Sigmoid colon (tissue), 7 donors: ENCODE data around the gene RBBP9. TPM values are rescaled to one million over a fixed set of nuclear protein-coding genes. Genes with fewer than 3 reads are reported as not detected.
A peak's percentile ranks its signal among the peaks of the same experiment; 100 is the strongest.

ENCODE experiments used
- DNase-seq: peaks from one replicate; pipeline ENCODE4 v3.0.0-alpha.2; 2019
- H3K27ac ChIP-seq, 4 donors: fragments of 200-600 bp; sonication (generic); one replicate each; pipeline ENCODE4 v1.5.1; 2016 to 2019; ENCODE audit warnings: mild to moderate bottlenecking in 1 of 4
- H3K27me3 ChIP-seq, 3 donors: fragments of 200-600 bp; sonication (generic); one replicate each; pipeline ENCODE4 v1.5.1; 2019; ENCODE audit warnings: mild to moderate bottlenecking in 1 of 3
- H3K36me3 ChIP-seq, 4 donors: fragments of 200-600 bp; sonication (generic); one replicate each; pipeline ENCODE4 v1.5.1; 2016 to 2019
- H3K4me1 ChIP-seq, 4 donors: fragments of 200-600 bp; sonication (generic); one replicate each; pipeline ENCODE4 v1.5.1; 2017 to 2019
- H3K4me3 ChIP-seq, 4 donors: fragments of 200-600 bp; sonication (generic); one replicate each; pipeline ENCODE4 v1.5.1; 2017 to 2019; ENCODE audit warnings: mild to moderate bottlenecking in 2 of 4, moderate library complexity in 1 of 4
- H3K9me3 ChIP-seq, 4 donors: fragments of 200-600 bp in 3 of 4; sonication (generic) in 3 of 4; one replicate each; pipeline versions ENCODE4 v1.5.1 to v1.6.1; 2013 to 2019
- CTCF ChIP-seq, 4 experiments: fragments of 450-650 bp in 3 of 4; fragments of 200-600 bp in 1 of 4; IDR thresholded peaks; one replicate each; pipeline ENCODE4 v1.5.1; 2016 to 2019; ENCODE audit warnings: antibody characterized with exemption in 4 of 4, mild to moderate bottlenecking in 3 of 4, moderate library complexity in 2 of 4
- EP300 ChIP-seq, 4 donors: sonication (generic); formaldehyde crosslinking; IDR thresholded peaks; one replicate each; pipeline ENCODE4 v1.6.1; 2017; ENCODE audit warnings: antibody characterized with exemption in 4 of 4
- POLR2A ChIP-seq, 2 donors: fragments of 450-650 bp; IDR thresholded peaks; one replicate each; pipeline ENCODE4 v1.6.1; 2016; ENCODE audit warnings: antibody characterized with exemption in 2 of 2, mild to moderate bottlenecking in 2 of 2, moderate library complexity in 2 of 2
- POLR2AphosphoS5 ChIP-seq, 4 donors: sonication (generic); formaldehyde crosslinking; IDR thresholded peaks; one replicate each; pipeline ENCODE4 v1.6.1; 2017; ENCODE audit warnings: antibody characterized with exemption in 4 of 4
- WGBS, 2 donors: extraction: QIAGEN DNeasy Blood & Tissue Kit; methylation state at CpG; one replicate each; pipeline ENCODE4 v1.1.7; 2013; 5-methylcytosine and 5-hydroxymethylcytosine counted together
- intact Hi-C: fragments of 100-400 bp; cut with DNase I; formaldehyde crosslinking; loops from one replicate; pipeline ENCODE4 v1.15.1; 2023
- polyA plus RNA-seq, 3 donors: library from polyadenylated mRNA; stranded (reverse); fragments of 200-250 nt; gene quantifications; one replicate each; pipeline ENCODE4 v1.2.3, GENCODE V29; 2013
- total RNA-seq, 4 donors: library from RNA; depleted of rRNA; stranded (reverse); fragments of >200 nt; gene quantifications; one replicate each; pipeline ENCODE4 v1.1.0, GENCODE V29; 2016
- donor health status: healthy with polysubstance abuse.
- donor health status: Bipolar disorder and iron deficiency.
- donor health status: healthy.

The RBBP9 gene
- total and polyA plus RNA-seq, 7 donors: 5.4 to 23.5 (median 11.1) TPM

- Histone ChIP-seq H3K9me3 (no peaks in the 10 kb centered on the region), H3K4me3 (peak overlapping the region in 1 of 4 donors; percentile 70), H3K36me3 (peaks cover 0 to 11% (median 5%) of the 10 kb centered on the region in 4 donors), H3K4me1 (peaks cover 0 to 15% (median 14%) of the 10 kb centered on the region in 4 donors), H3K27ac (peak overlapping the region; percentile 66 to 77 (median 74)), H3K27me3 (no peaks in the 10 kb centered on the region)
- 94 to 95% methylated on average over 3 of the region's 3 CpGs for WGBS, 2 donors
- no peak for DNase-seq
- intact Hi-C loops: no loop called here
- TF ChIP-seq CTCF (IDR thresholded peaks at IDR 0.05) (no peak), POLR2A (IDR thresholded peaks at IDR 0.05) (no peak), POLR2AphosphoS5 (IDR thresholded peaks at IDR 0.05) (no peak), EP300 (IDR thresholded peaks at IDR 0.05) (no peak)
Observed at GRCh38 chr20:18497603-18498002, 578 bp upstream of the RBBP9 start.

GRCh38 chr20:18496042-18496441 lies 983 bp downstream of the RBBP9 start:
- TF ChIP-seq POLR2A (IDR thresholded peaks at IDR 0.05) (no peak), EP300 (IDR thresholded peaks at IDR 0.05) (no peak), POLR2AphosphoS5 (IDR thresholded peaks at IDR 0.05) (no peak), CTCF (IDR thresholded peaks at IDR 0.05) (no peak)
- Histone ChIP-seq H3K36me3 (peaks cover 0 to 22% (median 5%) of the 10 kb centered on the region in 4 donors), H3K4me3 (peak overlapping the region in 2 of 4 donors; percentile 70 to 72), H3K27ac (peak overlapping the region in 1 of 4 donors; percentile 73), H3K27me3 (no peaks in the 10 kb centered on the region), H3K9me3 (no peaks in the 10 kb centered on the region), H3K4me1 (peaks cover 0 to 15% (median 14%) of the 10 kb centered on the region in 4 donors)
- WGBS, 2 donors: 9 to 28% methylated on average over 7 of the region's 7 CpGs
- intact Hi-C loops: no loop called here
- DNase-seq: no peak

GRCh38 chr20:18488301-18488700 lies 8.7 kb downstream of the RBBP9 start:
- WGBS, 2 donors: 98% methylated on average over 3 of the region's 3 CpGs
- Histone ChIP-seq H3K36me3 (peaks cover 0 to 79% (median 15%) of the 10 kb centered on the region in 4 donors), H3K27ac (no peak overlapping the region), H3K27me3 (no peaks in the 10 kb centered on the region), H3K4me1 (no peaks in the 10 kb centered on the region), H3K4me3 (no peak overlapping the region), H3K9me3 (no peaks in the 10 kb centered on the region)
- DNase-seq: no peak
- intact Hi-C loops: no loop called here
- TF ChIP-seq POLR2A (IDR thresholded peaks at IDR 0.05) (no peak), POLR2AphosphoS5 (IDR thresholded peaks at IDR 0.05) (no peak), CTCF (IDR thresholded peaks at IDR 0.05) (no peak), EP300 (IDR thresholded peaks at IDR 0.05) (no peak)

- Histone ChIP-seq H3K27ac (no peak overlapping the region), H3K36me3 (peaks cover 12 to 86% (median 25%) of the 10 kb centered on the region in 4 donors), H3K4me3 (no peak overlapping the region), H3K9me3 (no peaks in the 10 kb centered on the region), H3K27me3 (no peaks in the 10 kb centered on the region), H3K4me1 (no peaks in the 10 kb centered on the region)
- WGBS, 2 donors: 89 to 94% methylated on average over 4 of the region's 4 CpGs
- intact Hi-C loops: no loop called here
- TF ChIP-seq POLR2AphosphoS5 (IDR thresholded peaks at IDR 0.05): no peak
- TF ChIP-seq POLR2A (IDR thresholded peaks at IDR 0.05): no peak
- TF ChIP-seq EP300 (IDR thresholded peaks at IDR 0.05): no peak
- no peak for TF ChIP-seq CTCF (IDR thresholded peaks at IDR 0.05)
- DNase-seq: no peak
Observed at GRCh38 chr20:18481596-18481995, 15.4 kb downstream of the RBBP9 start.

GRCh38 chr20:18477821-18478220 lies 19.2 kb downstream of the RBBP9 start:
- Histone ChIP-seq H3K9me3 (no peaks in the 10 kb centered on the region), H3K4me3 (no peak overlapping the region), H3K4me1 (no peaks in the 10 kb centered on the region), H3K36me3 (peaks cover 8 to 92% (median 30%) of the 10 kb centered on the region in 4 donors), H3K27ac (no peak overlapping the region), H3K27me3 (no peaks in the 10 kb centered on the region)
- TF ChIP-seq POLR2AphosphoS5 (IDR thresholded peaks at IDR 0.05): no peak
- intact Hi-C loops: no loop called here
- 93 to 95% methylated on average over 1 of the region's 1 CpG for WGBS, 2 donors
- no peak for DNase-seq
